NOMO-1 treated with dmso at 0.1 percent for 144 hours (cell line): ENCODE measurements around the gene GAS6.
A peak's percentile ranks its signal among the peaks of the same experiment; 100 is the strongest.

ENCODE experiments used
- DNase-seq: peaks from one replicate; lab custom pipeline; 2025; ENCODE audit not compliant: unreplicated experiment; lab: John Stamatoyannopoulos, UW

Gene GAS6

DNA sequence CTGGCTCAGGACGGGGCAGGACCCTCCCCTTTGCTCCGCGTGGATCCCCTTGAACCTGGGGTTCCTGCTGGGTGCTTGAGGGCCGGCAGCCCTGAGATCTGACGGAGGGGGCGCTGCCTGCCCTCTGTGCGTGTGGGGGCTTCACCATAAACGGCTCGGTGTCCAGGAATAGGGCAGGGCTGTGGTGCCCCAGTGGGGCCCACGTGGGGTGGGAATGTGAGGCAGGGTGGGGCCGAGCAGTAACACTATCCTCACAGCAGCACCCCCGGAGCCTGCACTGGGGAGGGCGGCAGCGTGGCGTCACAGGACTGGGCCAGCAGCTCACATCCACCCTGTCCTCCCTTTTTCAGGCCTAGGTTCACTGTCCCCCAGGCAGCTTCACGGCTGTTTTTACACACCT, 38.0 kb downstream of the GAS6 start:
- no peak for DNase-seq

DNA sequence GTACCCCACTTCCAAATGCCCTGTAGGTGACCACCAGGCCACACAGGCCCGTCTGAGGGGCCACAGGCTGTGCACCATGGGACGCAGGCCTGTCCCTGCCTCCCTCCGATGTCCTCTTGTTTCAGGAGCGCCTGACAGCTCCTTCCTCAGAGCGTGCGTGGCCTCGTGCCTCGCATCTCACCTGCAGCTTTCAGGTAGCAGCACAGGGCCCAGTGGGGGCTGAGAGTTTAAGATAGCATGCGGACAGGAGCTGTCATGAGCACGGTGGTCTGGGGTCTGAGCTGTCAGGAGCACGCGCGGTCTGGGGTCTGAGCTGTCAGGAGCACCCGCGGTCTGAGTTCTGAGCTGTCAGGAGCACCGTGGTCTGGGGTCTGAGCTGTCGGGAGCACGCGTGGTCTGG, 40.1 kb downstream of the GAS6 start:
- no peak for DNase-seq

DNA sequence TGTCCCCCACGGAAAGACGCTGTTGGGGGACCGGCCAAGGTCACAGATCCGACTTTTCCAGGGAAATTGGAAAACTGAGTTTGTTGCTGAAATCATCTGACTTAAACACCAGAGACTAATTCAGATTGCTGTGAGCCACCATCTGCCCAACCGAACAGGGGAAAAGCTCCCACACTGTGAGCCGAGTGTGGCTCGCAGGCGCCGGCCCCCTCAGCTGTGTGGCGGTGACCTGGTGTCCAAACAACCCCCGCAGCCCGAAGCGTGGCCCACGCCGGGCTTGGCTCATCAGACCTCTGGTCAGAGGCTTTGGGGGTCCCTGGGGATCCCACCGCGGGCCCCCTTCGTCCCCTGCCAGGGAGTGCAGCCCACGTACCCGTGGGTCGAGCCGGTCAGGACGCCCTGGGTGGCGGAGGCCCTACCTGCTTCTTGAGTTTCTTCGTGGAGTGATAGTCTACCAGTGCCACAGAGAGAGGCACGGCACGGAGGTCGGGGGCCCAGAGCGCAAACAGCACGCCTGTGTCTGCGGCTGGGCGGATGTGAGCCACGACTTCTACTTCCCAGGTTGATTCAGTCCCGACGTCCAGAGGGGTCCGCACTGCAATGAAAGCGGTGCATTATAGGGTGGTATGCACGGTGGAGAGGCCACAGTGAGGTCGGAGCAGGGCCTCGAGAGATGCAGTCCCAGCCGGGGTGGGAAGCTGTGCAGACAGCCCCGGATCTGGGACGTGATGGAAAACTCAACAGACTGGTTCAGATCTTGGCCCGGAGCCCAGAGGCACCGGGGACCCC, 40.7 kb downstream of the GAS6 start:
- DNase-seq, result no peak

DNA sequence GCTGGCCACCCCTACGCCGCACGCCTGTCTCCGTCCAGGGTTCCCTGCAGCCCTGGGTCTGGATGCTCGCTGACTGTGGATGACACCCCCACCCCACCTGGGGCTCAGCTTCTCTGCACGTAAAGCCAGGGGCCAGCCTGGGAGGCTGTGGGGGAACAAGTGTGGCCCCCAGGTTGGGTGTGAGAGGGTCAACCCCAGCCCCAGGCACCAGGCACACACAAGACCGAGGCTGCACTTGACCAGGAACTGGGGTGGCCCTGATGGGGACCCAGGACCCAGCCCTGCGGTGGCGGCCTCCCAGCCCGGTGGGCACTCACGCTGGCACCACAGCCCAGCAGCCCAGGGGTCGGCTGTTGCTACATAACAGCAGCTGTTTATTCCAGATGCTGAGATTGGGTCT, 41.6 kb downstream of the GAS6 start:
- no peak for DNase-seq

DNA sequence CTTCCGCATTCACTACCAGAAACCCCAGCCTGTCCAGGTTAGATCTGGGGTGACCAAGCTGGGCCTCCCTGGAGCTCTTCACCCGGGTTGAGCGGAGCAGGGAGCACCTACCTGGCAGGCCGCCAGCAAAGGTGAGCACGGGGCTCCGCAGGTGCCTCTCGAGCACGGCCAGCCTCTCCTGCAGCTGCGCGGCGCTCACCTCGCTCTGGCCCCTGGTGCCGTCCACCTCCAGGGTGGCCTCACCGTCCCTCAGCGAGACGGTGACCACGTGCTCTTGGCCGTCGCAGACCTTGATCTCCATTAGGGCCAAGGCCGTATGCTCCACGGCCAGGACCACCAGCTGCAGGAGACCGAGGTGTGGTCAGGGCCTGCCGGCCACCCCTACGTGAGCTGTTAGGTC, 42.0 kb downstream of the GAS6 start:
- no peak for DNase-seq

DNA sequence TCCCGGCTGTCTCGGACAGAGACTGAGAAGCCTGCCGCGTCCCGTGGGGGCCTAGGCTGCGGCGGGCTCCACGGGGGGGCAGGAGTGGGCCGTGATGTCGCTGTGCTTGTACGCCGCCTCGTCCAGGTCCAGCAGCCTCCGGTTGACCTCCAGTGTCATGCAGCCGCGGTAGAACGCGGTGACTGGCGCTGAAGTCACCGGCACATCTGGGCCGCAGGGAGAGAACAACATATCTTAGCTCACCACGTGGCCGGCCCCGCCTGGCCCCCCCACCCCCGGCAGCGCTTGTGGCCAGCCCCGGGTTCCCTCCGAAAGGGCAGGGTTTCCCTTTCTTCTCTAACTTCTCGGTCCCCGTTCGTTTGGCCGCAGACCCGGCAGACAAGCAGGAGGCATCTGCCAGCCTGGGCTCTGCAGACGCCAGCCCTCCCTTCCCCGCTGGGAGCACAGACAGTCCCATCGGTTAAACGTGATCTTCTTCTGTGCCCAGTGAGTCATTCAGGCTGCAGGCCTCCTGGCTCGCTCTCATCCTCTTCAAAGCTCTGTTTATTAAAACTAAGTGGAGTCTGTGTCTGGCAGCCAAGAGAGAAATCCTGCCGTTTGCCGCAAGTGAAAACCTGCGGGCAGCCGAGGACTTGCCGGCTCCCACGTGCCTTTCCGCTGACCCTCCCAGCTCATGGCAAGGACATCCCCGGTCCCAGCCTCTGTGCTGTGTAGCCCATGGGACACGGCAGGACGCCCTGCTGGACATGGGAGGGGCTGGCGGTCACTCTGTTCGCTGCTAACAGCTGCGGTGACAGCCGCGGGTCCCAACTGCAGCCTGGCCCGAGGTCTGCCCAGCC, 42.8 kb downstream of the GAS6 start:
- no peak for DNase-seq

- DNase-seq, result no peak
These were observed 43.9 kb downstream of the GAS6 start for GRCh38 chr13:113819731-113820715.

DNA sequence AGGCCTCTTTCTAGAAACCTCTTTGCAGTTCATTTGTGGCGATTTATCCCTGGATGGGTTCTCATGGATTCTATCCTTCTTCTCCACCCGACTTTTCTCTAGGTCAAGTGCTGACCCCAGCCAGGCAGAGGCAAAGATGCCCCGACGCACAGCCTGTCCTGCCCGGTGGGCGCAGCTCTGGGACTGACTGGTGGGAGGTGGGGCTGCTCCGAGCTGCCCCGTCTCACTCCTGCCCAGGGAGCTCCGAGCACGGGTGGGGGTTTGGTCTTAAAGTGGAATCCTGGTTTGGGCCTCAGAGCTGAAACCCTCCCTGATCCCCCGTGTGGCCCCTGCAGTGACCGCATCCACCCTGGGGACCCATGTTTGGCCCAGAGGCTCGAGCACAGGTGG, 44.5 kb downstream of the GAS6 start:
- no peak for DNase-seq

DNA sequence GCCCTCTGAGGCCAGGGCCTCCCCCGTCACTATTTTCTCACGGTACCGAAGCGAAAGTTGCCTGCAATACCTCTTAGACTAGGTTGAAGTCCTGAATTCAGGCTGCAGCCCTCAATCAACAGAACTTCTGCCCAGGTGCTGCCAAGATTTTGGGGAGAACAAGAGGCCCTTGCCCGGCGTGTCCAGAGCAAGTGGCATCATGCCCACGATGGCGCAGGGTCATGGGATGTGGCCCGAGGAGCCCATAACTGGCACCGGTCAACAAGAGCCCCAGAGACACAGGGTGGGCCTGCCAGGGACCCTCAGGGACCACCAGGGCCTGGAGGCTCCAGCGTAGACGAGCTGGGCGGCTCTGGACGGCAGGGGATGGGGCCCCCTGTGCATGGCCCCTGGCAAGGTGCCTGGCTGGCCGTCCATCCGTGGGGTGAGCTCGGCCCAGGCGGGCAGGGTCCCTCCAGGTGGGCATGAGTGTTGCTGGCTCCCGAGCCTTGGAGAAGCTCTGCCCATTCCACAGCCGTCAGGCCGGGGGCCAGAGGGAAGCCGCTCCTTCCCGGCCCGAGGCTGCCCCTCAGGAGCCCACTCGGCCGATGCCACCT, 45.1 kb downstream of the GAS6 start:
- DNase-seq, result no peak

- DNase-seq, result no peak
These were observed 45.8 kb downstream of the GAS6 start for GRCh38 chr13:113817860-113818691.

GRCh38 chr13:113816946-113817859, 46.7 kb downstream of the GAS6 start:
- no peak for DNase-seq

- DNase-seq, result no peak
These were observed 47.5 kb downstream of the GAS6 start for GRCh38 chr13:113816254-113816929.

DNA sequence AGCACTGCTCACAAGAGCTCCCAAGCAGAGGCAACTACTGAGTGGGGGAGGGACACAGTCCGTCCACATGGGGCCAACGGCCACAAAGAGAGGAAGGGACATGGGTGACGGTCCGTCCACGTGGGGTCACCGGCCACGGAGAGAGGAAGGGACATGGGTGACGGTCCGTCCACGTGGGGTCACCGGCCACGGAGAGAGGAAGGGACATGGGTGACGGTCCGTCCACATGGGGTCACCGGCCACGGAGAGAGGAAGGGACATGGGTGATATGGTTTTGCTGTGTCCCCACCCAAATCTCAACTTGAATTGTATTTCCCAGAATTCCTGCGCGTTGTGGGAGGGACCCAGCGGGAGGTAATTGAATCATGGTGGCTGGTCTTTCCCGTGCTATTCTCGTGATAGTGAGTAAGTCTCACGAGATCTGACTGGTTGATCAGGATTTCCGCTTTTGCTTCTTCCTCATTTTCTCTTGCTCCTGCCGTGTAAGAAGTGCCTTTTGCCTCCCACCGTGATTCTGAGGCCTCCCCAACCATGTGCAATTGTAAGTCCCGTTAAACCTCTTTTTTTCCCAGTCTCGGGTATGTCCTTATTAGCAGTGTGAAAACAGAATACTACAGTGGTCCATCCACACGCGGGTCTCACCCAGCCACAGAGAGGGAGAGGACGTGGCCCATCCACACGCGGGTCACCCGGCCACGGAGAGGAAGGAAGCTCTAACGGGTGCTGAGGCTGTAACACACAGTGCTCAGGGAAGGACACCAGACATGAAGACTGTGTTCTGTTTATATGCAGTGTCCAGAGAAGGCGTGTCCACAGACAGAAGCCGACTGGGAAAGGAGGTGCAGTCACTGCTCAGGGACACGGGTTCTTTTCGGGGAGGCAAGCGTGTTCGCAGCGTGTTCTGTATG, 48.5 kb downstream of the GAS6 start:
- DNase-seq, result peak; percentile 62

DNA sequence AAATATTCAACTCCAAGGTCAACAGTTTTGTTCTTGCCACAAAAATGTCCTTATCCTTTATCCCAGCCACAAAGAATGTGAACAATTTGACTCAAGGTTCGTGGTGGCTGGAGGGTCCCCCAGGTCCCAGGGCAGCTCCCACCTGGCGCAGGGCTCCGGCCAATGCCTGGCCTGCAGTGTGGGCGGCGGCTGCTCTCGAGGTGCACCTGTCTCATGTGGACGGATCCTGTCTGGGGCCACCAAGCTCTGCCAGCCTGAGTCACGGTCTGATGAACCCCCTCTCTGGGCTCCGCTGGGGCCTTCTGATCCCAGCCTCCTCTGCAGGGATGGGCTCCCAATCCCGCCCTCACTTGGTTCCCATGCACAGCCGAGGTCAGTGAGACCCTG, 49.4 kb downstream of the GAS6 start:
- no peak for DNase-seq

DNA sequence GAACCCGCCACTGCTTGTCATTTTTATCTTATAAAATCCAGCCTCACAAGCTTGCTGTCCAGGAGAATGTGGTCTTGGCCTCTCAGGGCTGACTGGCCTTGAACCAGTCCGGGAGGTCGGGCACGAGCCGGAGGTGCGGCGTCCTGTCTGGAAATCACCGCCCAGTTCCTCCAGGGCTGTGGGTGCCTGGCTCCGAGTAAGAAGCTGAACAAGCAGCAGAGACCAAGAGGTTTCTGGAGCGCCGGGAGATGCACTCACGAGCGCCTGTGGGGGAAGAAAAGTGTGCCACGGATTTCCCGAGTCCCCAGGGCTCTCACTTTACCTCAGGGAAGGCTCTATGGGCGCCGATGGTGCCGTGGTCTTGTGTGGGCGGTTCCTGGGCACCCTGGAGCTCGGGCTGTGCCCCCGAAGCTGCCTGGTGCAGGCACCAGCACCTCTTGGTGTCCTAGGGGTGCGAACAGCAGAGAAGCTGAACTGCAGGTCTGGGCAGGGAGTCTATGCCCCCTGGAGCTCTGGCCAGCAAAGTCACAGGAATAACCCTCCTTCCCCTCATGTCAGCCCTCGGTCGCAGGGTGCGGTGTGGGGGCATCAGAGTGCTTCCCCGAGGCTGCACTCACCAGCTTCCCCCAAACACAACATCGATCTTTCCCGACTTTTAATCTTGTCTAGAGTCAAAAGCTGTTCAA, 50.0 kb downstream of the GAS6 start:
- no peak for DNase-seq

- DNase-seq, result no peak
These were observed 50.7 kb downstream of the GAS6 start for GRCh38 chr13:113813070-113813748.
